ENCODE results near the gene KCNK4.
"Not testable (repeated sequence)": the region's sequence is repeated elsewhere in the genome, so short reads cannot be mapped to it uniquely, and the experiment has no call there.

KCNK4 gene

GRCh38 chr11:64313491-64314145 lies 22.5 kb downstream of the KCNK4 start:
- DNase-seq = no peak

- no peak for DNase-seq
Observed at GRCh38 chr11:64314146-64314804, 23.2 kb downstream of the KCNK4 start.

- DNase-seq = no peak
Observed at GRCh38 chr11:64314805-64315561, 23.9 kb downstream of the KCNK4 start.

GRCh38 chr11:64315667-64316526 lies 24.8 kb downstream of the KCNK4 start:
- DNase-seq = not testable (repeated sequence)

GRCh38 chr11:64316672-64317324 lies 25.7 kb downstream of the KCNK4 start:
- DNase-seq = no peak

GRCh38 chr11:64317325-64317960 lies 26.3 kb downstream of the KCNK4 start, which contains the start of gene TRMT112:
Gene TRMT112, minus strand, starts transcription at chr11:64317559. Its CDS starts 33 bp downstream, at chr11:64317526.
- peak; percentile 97 for DNase-seq

- DNase-seq = peak; percentile 97
Observed at GRCh38 chr11:64317961-64318765, 27.1 kb downstream of the KCNK4 start, which contains the start of gene PRDX5. Gene PRDX5, plus strand, starts transcription at chr11:64318121. Its CDS starts 95 bp downstream, at chr11:64318216.

- DNase-seq = no peak
Observed at GRCh38 chr11:64318766-64319761, 28.0 kb downstream of the KCNK4 start.

GRCh38 chr11:64320556-64320955 lies 29.5 kb downstream of the KCNK4 start:
- no peak for DNase-seq

- DNase-seq = no peak
Observed at GRCh38 chr11:64321026-64321425, 29.9 kb downstream of the KCNK4 start.

- DNase-seq = no peak
Observed at GRCh38 chr11:64321533-64321932, 30.4 kb downstream of the KCNK4 start.

GRCh38 chr11:64322925-64323260 lies 31.8 kb downstream of the KCNK4 start:
- DNase-seq = no peak

GRCh38 chr11:64323373-64323772 lies 32.3 kb downstream of the KCNK4 start:
- no peak for DNase-seq

GRCh38 chr11:64323984-64324383 lies 32.9 kb downstream of the KCNK4 start:
- DNase-seq = not testable (repeated sequence)

GRCh38 chr11:64324692-64325469 lies 33.8 kb downstream of the KCNK4 start:
- no peak for DNase-seq

- no peak for DNase-seq
Observed at GRCh38 chr11:64327375-64327774, 36.3 kb downstream of the KCNK4 start.

GRCh38 chr11:64327993-64328392 lies 36.9 kb downstream of the KCNK4 start:
- no peak for DNase-seq

- DNase-seq = no peak
Observed at GRCh38 chr11:64330888-64331287, 39.8 kb downstream of the KCNK4 start.

Measured in EL (cell line).